LNCAP (cell line): ENCODE results near the gene ZNF69.

Experiments
- CTCF ChIP-seq: fragments of 450-650 bp; IDR thresholded peaks from 2 replicates; pipeline ENCODE4 v1.5.1; 2017; ENCODE audit warnings: mild to moderate bottlenecking

The ZNF69 gene

DNA sequence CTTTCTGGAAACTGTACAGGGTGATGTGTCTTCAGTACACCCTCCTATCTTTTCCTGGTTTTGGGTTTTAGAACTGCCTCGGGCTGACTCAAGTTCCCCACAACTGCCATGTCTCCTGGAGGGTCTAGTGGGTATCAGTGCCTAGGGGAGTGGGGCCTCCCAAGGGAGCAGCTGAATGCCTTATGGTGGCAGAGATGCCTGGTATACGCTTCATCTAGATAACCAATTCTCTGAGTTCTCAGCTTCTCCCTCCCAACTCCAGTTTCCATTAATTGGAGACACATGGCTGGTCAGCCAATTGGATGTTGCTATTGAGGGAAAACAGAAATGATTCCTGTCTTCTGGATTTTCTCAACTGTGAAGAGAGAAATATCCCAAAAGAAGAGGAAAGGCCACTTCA, 26.3 kb upstream of the ZNF69 start:
- TF ChIP-seq CTCF: no peak

- TF ChIP-seq CTCF: no peak
Observed at GRCh38 chr19:11868188-11868587, 19.4 kb upstream of the ZNF69 start.

GRCh38 chr19:11872624-11873023, 15.0 kb upstream of the ZNF69 start:
- no peak for TF ChIP-seq CTCF

DNA sequence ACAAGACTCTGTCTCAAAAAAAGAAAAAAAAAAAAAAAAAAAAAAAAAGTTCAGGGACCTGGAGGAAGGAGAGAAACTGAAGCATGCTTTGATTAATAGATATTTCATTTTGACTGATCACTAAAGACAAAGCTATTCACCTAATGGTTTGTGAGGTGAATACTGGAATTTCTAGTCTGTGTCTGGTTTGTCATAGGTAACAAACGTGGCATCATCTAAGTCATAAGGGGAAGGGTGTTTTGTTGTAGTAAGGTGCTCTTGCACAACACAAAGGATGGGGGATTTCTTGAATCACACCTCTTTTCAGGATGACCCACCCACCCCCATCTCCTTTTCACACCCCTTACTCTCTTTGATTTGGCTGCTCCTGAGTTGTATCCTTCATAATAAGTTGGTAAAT, 13.8 kb upstream of the ZNF69 start:
- TF ChIP-seq CTCF: no peak

GRCh38 chr19:11879687-11880266, 7.8 kb upstream of the ZNF69 start:
- TF ChIP-seq CTCF: peak; percentile 13; the same call in 1 of the 2 replicates

DNA sequence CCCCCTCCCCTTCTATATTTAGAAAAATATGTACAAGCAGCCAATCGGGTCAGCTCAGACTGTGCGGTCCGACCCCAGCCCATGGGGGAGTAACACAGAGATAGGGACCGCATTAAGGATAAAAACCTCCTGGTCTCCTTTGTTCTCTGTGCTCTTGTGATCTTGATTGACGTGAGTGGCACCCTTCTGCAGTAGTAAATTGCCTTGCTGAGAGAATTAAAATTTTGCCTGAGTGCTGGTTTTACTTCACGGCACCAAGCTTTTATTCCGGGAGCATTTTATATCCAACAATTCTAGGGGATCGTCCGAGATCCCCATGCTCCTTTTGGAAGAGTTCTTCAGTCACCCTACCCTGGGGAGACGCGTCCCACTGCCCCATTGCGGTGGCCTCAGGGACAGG, 7.0 kb upstream of the ZNF69 start:
- no peak for TF ChIP-seq CTCF

DNA sequence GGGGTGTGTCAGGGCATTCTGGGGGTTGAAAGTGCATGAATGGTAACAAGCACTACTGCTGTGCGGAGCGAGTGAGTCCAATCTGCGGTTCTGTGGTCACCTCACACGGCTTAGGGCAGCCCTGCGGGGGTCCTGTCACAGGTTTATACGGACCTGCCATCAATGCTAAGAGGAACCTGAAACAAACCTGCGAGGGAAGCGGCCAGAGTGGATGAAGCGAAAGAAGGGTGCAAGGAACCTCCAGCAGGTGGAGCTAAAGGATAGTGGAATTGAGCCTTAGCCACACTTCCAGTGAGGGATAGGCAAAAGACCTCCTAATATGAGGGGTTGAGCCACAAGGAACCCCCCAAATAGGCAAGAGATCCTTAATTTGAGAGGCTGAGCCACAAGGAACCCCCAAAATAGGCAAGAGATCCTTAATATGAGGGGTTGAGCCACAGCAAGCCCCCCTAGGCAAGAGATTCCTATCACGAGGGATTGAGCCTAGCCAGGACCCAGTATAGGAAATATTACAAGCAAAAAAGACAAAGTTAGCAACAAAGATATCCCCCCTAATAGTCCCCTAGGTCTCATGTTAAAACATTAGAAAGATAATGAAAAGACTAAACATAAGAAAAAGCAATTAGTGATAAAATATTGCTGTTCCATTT, 6.3 kb upstream of the ZNF69 start:
- TF ChIP-seq CTCF: peak; percentile 67

- TF ChIP-seq CTCF: no peak
Observed at GRCh38 chr19:11882606-11883005, 5.0 kb upstream of the ZNF69 start.
